NCI-H446 (cell line): Measurements from ENCODE around the gene MYCBPAP.

Experiments used
- DNase-seq, 2 experiments: peaks; one replicate each; lab custom pipeline; 2025; lab: John Stamatoyannopoulos, UW

The MYCBPAP gene

DNA sequence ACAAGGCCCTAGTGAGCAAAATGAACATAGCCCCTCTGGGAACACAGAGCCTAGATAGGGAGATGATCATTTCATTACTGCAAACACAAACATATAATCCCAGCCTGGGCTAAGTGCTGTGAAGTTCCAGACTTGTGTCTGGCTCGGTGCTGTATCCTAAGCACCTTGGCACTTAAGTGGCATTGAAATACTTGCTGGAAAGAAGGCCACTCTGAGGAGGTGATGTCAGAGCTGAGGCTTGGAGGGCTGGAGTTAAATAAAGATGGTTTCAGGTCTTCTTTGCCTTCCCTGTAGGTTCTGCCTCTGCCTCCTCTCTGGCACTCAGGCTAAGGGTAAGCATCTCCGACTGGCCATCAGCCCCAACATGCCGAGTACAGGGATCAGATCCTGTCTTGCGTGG is 49.9 kb downstream of the MYCBPAP start:
- DNase-seq: no peak

DNA sequence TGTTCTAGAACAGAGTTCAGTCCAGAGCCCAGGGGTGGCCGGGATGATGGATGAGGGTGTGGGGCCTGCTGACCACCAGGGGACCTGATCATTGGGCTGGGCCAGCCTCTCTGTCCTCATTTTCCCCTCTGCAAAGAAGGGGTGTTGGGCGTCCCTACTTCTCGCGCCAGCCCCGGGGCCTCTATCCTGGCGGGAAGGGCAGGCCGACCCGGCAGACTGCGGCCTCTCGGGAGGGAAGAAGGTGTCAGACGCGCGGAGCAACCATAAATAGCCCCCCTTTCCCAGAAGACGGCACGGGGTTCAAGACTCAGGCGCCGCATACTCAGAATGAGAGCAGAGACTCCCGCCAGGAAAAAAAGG is 50.3 kb downstream of the MYCBPAP start:
- no peak for DNase-seq

DNA sequence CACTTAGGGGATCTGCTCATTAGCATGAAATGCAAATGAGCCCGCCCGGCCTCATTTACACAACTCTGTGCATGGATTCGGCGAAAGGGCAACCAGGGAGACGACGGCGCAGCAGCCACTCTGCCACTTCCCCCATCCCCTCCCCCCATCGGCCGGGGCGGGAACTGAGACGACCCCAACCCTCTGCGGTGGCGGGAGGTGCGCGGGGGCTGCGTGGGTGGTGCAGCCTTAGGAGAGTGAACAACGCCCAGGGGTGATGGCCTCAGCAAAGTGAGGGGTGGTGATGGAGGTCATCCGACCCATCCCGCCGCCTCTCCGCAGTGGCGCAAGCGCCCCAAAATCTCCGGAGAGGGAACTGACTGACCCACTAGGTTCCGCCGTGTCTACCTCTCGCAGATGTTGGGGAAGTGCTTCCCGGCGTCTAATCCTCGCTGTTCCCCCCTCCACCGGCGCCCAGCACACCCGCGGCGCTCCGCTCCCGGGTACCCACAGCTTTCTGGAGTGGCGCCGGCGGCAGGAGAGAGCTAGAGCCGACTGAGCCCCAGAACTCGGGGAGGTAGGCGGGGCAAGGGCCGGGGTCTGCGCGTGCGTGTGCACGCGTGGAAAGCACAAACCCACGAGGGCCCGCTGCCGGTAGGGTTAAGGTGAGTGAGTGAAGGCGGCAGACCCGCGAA is 50.8 kb downstream of the MYCBPAP start:
- DNase-seq: no peak

DNA sequence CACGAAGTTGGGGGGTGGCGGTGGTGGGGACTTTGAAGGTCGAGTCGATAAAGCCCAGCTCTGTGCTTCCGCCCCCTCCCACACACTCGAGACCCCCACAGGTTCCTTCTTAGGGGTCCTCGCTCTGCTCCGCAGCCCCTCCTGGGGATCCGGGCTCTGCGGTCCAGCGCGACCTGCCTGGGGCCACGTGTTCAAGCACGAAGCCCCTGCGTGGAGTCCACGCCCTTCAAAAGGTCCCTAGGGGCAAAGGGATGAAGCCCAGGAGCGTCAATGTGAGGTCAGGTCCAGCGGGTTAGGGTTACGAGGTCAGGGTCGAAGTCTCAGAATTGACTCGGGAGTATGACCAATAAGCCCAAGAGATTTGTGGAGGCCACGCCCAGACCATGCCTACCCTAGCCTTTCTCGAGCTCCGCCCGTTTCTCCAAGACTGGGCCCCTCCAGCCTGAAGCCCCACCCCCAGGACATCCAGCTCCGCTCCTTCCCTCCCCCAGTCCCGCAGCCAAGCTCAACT is 51.5 kb downstream of the MYCBPAP start:
- DNase-seq: no peak

DNA sequence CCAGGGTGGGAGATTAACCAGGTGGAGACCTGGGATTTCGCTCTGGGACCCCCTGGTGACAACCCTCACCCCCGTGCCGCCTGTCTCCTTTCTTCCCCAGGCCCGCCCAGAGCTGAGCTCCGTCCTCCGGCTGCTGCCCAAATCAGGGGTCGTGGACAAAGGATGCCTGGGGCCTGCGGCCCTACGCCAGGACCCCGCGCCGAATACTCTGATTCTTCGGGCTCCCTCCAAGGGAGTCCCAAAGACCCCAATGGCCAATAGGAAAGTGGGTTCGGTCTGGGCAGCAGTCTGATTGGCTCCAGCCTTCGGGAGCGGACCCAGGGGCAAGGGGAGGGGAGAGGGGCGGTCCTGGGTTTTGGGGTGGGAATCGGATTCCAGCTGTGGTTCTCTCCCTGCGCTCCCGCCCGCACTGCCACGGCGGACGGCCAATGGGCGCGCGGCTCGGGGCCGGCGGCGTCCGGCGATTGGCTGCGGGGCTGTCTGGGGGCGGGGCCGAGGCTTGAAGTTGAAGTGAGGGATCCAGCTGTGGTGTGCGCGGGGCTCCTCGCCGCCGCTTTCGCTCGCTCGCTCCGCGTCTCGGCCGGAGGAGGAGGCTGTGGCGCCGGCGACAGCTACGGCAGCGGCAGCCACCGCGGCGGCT is 52.1 kb downstream of the MYCBPAP start, which contains the start of gene CACNA1G:
TSS of gene CACNA1G (plus strand) at position 531 of the 640 bp plus-strand sequence. CDS start 745 bp downstream, outside the sequence.
- DNase-seq: peak; percentile 18 to 74

DNA sequence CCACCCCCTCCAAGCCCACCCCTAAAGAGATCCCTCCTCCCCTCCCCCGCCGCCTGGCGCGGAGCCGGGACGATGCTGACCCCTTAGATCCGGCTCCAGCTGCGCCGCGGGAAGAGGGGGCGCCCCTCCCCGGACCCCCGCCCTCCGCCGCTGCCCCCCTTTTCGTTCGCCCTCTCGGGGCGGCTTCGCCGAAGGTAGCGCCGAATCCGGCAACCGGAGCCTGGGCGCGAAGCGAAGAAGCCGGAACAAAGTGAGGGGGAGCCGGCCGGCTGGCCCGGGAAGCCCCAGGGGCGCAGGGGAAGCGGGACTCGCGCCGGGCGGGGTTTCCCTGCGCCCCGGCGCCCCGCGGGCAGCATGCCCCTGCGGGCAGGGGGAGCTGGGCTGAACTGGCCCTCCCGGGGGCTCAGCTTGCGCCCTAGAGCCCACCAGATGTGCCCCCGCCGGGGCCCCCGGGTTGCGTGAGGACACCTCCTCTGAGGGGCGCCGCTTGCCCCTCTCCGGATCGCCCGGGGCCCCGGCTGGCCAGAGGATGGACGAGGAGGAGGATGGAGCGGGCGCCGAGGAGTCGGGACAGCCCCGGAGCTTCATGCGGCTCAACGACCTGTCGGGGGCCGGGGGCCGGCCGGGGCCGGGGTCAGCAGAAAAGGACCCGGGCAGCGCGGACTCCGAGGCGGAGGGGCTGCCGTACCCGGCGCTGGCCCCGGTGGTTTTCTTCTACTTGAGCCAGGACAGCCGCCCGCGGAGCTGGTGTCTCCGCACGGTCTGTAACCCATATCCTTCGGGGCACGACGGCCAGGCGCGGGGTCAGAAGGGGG is 52.9 kb downstream of the MYCBPAP start:
- no peak for DNase-seq

DNA sequence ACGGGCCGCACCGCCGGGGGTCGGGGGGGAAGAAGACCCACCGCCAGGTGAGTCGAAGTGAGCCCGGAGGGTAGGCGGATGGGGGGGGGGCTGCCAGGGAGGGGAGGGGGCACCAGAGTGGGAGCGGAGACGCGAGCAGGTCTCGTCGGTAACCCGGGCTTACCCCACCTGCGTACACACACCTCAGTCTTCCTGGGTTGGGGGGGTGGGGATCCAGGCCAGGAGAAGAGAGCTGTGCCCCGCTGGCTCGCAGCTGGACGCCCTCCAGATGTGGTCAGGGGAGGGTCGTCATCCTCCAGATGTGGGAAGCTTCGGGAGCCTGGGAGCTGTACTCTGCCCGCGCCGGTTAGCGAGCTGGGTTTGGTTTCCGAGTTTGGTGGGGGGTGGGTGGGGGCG is 53.5 kb downstream of the MYCBPAP start:
- no peak for DNase-seq

DNA sequence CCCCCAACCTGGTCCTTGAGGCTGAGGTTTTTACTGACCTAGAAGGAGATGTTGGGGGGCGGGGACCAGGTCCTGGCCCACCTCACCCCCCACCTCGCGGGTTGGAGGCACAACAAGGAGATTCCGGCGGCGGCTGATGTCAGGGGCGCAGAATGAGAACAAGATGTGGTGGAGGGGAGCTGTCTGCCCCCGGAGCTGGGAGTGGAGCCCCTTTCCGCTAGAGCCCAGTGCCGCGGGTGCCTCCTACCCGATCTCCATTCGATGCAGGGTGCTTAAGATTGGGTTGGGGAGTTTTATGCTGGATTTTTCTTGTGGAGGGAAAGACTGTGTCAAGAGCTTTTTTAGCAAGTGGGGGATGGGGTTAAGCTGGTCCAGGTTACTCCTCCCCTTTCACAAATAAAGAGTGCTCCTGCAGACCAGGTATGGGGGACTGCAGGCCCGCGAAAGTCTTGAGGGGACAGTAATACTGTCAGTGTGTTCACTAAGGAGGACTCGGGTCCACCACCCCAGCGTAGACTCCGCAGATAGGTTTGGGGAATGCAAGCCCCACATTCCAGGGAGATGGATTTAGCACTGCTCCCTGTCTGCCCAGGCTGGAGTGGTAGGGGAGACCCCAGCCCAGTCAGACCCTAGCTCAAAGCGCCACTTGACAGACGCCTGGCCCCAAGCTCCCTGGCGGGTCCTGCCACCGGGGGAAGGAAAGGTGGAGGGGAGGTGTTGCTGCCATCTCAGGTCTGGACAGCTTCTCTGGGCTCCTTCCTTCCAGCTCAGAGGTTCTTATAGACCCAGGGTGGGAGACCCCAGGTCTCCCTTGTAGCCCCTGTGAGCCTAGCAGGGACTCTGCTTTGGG is 54.2 kb downstream of the MYCBPAP start:
- no peak for DNase-seq

DNA sequence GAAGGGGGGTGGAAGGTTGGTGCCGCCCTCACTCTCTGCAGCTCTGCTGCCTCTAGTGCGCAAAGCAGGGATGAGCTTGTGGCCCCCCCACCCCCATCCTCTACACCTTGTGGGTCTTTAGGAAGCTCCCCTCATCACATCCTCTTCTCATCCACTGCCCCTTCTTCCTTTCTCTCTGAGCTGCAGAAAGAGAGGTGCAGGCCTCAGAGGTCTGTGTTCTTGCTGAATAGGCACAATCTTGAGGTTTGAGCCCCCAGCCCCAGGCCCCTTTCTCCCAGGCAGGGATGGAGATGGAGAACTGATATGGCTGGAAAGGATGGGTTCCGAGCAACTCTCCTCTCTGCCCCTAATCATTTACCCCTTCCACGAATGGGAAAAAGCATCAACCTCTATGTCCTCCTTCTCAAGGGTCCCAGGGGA is 54.9 kb downstream of the MYCBPAP start:
- DNase-seq: no peak

DNA sequence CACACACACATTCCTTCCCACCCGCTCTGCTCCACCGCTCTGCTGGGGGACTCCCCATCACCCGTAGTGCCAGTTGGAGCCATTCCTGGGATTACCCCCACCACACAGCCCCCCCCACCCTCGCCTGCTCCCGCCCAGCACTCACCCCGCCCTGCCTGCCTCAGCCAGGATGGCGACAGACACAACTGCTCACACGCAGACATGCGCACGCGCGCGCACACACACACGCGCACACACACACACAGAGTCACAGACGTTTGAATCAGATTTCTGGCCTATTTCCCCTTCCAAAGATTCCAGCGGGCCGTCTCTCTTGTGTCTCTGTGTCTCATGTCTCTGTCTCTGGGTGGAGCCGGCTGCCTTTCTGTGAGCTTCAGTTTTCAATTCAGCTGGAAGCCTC is 56.7 kb downstream of the MYCBPAP start:
- peak in 1 of 2 experiments; percentile 18 for DNase-seq

DNA sequence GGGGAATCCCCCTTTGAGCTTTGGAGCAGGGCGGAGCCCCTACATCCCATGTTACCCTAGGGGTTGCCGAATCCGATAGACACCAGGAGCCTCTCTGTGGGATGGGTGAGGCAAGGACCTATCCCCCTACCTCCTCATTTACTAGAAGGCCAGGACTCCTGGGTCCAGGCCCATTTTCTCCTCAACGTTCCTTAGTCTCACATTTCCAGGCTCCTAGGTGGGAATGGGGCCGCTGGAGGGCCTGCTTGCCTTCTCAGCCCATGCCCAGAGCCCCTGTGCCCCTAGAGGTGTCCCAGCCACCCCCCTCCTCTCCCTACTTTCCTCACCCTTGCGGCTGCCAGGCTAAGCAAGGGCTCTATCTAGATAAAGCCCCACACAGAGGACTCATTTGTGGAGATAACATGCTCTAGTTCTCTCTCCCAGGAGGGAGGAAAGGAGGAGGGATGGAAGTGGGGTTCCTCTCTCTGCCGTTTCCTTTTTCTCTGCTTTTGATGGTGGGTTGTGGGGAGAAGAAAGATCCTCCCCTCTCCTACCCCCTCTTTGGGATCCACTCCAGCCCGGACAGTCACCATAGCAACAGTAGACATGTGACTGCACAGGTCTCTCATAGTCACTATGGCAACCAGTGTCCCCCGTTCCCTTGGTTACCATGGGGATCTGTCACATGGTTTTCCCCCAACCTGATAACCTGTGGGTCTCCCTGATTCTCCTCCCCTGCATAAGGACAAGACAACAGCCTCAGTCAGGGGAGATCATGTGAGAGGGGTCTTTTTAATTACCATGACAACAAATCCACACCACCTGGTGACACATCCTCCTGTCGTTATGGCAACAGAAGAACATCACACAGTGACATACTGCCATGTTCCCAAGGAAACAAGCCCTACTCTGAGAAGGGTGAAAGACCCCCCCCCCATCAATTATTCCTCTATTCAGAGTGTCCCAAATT is 57.4 kb downstream of the MYCBPAP start:
- DNase-seq: peak; percentile 14 to 23

DNA sequence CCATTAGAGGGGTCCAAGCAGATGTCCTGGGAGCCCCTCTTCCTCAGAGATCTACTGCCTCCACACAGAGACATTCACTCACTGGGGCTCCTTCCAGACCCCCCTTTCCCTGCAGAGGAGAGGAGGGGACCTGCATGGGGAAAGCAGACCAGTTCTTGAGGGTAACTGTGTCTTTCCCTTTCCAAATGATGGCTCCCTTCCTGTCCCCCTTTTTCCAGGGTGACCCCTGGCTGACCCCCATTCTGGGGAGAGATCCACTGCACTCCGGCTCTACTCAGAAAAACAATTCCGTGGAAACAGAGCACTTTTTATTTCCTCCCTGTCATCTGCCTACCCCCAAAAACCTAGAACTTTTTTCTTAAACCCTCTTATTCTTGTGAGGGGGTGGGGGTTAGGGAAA is 58.6 kb downstream of the MYCBPAP start:
- DNase-seq: no peak

DNA sequence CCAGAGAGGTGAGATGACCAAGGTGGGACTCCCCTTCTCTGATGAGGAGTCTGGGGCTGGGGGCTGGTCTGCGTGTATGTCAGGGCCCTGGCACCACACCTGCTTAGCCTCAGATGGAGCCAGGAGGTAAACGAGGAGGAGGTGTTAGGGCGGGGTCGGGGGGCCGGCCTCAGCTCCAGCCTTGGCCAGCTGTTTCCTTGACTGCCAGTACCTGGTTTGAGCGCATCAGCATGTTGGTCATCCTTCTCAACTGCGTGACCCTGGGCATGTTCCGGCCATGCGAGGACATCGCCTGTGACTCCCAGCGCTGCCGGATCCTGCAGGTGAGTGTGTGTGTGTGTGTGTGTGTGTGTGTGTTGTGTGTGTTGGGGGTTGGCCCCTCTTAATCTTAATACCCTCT is 60.4 kb downstream of the MYCBPAP start:
- DNase-seq: no peak

DNA sequence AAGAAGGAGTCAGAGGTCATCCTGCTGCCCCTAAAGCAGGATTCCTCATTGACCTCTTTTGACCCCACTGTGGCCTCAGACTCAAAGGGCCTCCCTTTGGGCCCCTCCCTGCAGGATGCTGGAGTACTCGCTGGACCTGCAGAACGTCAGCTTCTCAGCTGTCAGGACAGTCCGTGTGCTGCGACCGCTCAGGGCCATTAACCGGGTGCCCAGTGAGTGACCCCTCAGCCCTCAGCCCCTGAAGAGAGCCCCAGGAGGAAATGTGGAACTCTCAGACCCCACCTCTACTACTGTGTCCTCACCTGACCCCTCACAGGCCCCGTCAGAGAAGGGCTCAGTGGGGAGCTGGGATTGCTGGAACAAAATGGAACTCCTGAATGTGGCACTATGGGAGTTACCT is 61.4 kb downstream of the MYCBPAP start:
- DNase-seq: no peak

DNA sequence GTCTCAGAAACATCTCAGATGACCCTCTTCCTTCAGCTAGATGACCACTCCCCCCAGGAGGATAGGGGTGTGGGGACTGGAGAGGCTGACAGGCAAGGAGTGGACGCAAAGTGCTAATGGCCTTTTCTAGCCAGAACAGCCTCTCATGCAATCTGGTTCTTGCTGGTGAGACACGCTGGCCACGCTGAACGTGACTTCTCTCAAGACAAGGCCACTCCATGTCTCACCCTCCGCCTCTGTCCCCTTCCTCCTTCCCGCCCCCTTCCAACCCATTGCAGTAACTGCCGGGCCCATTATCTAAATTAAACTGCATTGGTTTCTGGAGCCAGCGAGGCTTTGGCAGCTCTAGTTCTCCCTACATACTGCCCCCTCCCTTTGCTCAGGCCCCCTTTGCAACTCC is 61.8 kb downstream of the MYCBPAP start:
- DNase-seq: no peak

DNA sequence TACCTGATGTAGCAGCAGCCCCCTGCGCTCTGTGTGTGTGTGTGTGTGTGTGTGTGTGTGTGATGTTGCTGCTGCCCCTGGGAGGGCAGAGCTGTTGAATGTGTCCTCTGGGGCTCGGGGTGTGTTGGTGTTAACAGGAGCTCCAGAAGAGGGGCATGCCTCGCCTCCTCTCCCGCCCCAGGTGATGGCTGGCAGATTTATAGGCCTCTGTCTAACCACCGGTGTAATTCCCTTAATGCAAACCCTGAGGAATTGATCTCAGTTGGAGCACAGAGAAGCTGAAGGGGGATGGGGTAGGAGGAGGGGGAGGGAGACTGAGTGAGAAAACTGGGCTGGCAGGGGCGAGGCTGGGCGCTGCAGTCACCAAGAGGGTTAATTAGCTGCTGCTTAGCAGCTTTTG is 62.3 kb downstream of the MYCBPAP start:
- DNase-seq: no peak

DNA sequence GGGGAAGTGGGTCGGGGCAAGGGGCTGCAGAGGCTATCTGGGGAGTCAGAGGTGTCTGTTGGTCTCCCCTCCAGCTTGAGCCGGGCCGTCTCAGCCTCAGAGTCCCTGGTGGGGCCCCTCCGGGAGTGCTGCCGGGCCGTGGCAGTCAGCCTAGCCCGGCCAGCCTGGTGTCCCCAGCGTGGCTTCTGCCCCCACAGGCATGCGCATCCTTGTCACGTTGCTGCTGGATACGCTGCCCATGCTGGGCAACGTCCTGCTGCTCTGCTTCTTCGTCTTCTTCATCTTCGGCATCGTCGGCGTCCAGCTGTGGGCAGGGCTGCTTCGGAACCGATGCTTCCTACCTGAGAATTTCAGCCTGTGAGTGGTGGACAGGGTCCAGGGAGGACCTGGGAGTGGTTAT is 63.4 kb downstream of the MYCBPAP start:
- no peak for DNase-seq

DNA sequence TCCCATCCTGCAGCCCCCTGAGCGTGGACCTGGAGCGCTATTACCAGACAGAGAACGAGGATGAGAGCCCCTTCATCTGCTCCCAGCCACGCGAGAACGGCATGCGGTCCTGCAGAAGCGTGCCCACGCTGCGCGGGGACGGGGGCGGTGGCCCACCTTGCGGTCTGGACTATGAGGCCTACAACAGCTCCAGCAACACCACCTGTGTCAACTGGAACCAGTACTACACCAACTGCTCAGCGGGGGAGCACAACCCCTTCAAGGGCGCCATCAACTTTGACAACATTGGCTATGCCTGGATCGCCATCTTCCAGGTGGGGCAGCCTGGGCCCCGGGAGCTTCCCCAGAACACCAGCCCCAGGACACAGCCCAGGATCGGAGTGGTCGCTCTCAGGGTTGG is 64.3 kb downstream of the MYCBPAP start:
- DNase-seq: no peak

DNA sequence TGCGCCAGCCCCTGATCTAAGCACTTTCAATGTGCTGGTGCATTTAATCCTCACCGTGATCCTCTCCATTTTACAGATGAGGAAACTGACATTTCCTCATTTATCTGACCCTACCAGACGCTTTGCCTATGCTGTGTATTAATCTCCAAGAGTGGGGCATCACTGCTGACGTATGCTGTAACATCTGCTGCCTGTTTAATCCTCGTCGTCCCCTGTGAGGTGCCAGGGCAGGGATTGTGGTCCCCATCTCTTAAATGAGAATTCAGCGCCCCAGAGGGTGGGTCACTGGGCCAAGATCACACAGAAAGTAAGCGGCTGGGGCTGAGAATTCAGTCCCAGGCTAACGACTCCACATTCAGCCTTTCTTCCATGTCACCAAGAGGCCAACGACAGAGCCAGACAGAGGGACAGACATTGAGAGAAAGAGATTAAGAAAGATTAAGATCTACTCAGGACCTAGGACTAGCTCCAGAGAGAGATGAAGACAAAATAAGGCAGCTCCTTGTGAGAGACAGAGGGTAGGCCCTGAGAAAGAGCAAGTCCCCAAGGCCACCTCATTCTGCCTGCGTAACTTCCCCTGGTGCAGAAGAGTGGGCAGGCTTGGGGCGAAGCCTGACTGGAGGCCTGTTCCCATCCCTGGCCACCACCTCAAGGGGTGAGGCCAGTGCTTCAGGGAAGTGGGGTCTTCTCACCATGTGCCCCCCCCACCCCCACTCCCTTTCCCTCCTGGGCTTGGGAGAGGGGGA is 65.8 kb downstream of the MYCBPAP start:
- no peak for DNase-seq

DNA sequence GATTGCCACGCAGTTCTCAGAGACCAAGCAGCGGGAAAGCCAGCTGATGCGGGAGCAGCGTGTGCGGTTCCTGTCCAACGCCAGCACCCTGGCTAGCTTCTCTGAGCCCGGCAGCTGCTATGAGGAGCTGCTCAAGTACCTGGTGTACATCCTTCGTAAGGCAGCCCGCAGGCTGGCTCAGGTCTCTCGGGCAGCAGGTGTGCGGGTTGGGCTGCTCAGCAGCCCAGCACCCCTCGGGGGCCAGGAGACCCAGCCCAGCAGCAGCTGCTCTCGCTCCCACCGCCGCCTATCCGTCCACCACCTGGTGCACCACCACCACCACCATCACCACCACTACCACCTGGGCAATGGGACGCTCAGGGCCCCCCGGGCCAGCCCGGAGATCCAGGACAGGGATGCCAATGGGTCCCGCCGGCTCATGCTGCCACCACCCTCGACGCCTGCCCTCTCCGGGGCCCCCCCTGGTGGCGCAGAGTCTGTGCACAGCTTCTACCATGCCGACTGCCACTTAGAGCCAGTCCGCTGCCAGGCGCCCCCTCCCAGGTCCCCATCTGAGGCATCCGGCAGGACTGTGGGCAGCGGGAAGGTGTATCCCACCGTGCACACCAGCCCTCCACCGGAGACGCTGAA is 67.5 kb downstream of the MYCBPAP start:
- no peak for DNase-seq
